HEK293 (cell line): ENCODE results near the gene KCNQ1.

Experiments
- CTCF ChIA-PET: fragments of 350-600 bp; formaldehyde crosslinking; extraction: SDS; loops from one replicate; lab custom pipeline; 2021; ENCODE audit warnings: antibody characterized with exemption; lab: Yijun Ruan, JAX
- POLR2A ChIA-PET: fragments of 300-600 bp; formaldehyde crosslinking; extraction: SDS; loops from one replicate; lab custom pipeline; 2020; ENCODE audit warnings: antibody characterized with exemption, inconsistent platforms; lab: Yijun Ruan, JAX
- H3K27ac ChIP-seq: fragments of 200-500 bp; sonication (Bioruptor generic); 2 replicates; pipeline ENCODE4 v1.5.1; 2014; ENCODE audit warnings: low read depth, low read length, control low read depth, inconsistent platforms; ENCODE audit errors: extremely low read depth
- H3K36me3 ChIP-seq, 2 experiments: fragments of 200-500 bp in 1 of 2; sonication (Bioruptor generic) in 1 of 2; 1 replicate in 1 of 2; 2 replicates in 1 of 2; pipeline ENCODE4 v1.5.1; 2014 to 2017; ENCODE audit warnings: inconsistent platforms in 2 of 2, low read length in 2 of 2; ENCODE audit not compliant: control insufficient read depth in 2 of 2, insufficient read depth in 1 of 2
- H3K4me1 ChIP-seq: fragments of 200-500 bp; sonication (Bioruptor generic); 2 replicates; pipeline ENCODE4 v1.5.1; 2014; ENCODE audit warnings: mild to moderate bottlenecking, low read length, inconsistent platforms; ENCODE audit not compliant: control insufficient read depth, insufficient read depth
- H3K4me3 ChIP-seq: 2 replicates; pipeline ENCODE4 v1.5.1; 2011; ENCODE audit warnings: low read depth, mild to moderate bottlenecking, control low read depth, low read length, moderate library complexity
- H3K9me3 ChIP-seq: fragments of 200-500 bp; sonication (Bioruptor generic); 2 replicates; pipeline ENCODE4 v1.5.1; 2014; ENCODE audit warnings: low read depth, low read length, inconsistent platforms; ENCODE audit not compliant: control insufficient read depth, insufficient read depth
- BCL11A ChIP-seq: fragments of 450-650 bp; formaldehyde crosslinking; IDR thresholded peaks from 2 replicates; pipeline ENCODE4 v1.5.1; 2016; ENCODE audit warnings: low read depth, missing biosample characterization, missing genetic modification characterization
- GLIS2 ChIP-seq: fragments of 450-650 bp; formaldehyde crosslinking; IDR thresholded peaks from 2 replicates; pipeline ENCODE4 v1.5.1; 2016; ENCODE audit warnings: missing biosample characterization, missing genetic modification characterization
- INSM2 ChIP-seq: fragments of 450-650 bp; formaldehyde crosslinking; IDR thresholded peaks from 2 replicates; pipeline ENCODE4 v1.5.1; 2016; ENCODE audit warnings: missing biosample characterization, missing genetic modification characterization
- REPIN1 ChIP-seq: fragments of 450-650 bp; formaldehyde crosslinking; IDR thresholded peaks from 2 replicates; pipeline ENCODE4 v1.5.1; 2017; ENCODE audit warnings: missing biosample characterization, missing genetic modification characterization, low read depth
- WT1 ChIP-seq: fragments of 450-650 bp; formaldehyde crosslinking; IDR thresholded peaks from 2 replicates; pipeline ENCODE4 v1.5.1; 2016; ENCODE audit warnings: missing biosample characterization, missing genetic modification characterization
- ZBTB21 ChIP-seq: fragments of 450-650 bp; formaldehyde crosslinking; IDR thresholded peaks from 2 replicates; pipeline ENCODE4 v1.5.1; 2017; ENCODE audit warnings: missing biosample characterization, missing genetic modification characterization
- ZFHX2 ChIP-seq: fragments of 450-650 bp; formaldehyde crosslinking; conservative IDR thresholded peaks from 2 replicates; pipeline ENCODE4 v1.5.1; 2016; ENCODE audit warnings: missing biosample characterization, missing genetic modification characterization
- ZFP69B ChIP-seq: fragments of 450-650 bp; formaldehyde crosslinking; IDR thresholded peaks from 2 replicates; pipeline ENCODE4 v1.5.1; 2016; ENCODE audit warnings: missing biosample characterization, missing genetic modification characterization
- ZNF10 ChIP-seq: fragments of 450-650 bp; formaldehyde crosslinking; IDR thresholded peaks from 2 replicates; pipeline ENCODE4 v1.5.1; 2017; ENCODE audit warnings: missing biosample characterization, missing genetic modification characterization
- ZNF174 ChIP-seq: fragments of 450-650 bp; formaldehyde crosslinking; IDR thresholded peaks from 2 replicates; pipeline ENCODE4 v1.5.0; 2017; ENCODE audit warnings: missing biosample characterization, mild to moderate bottlenecking, missing genetic modification characterization
- ZNF280C ChIP-seq: fragments of 450-650 bp; formaldehyde crosslinking; IDR thresholded peaks from 2 replicates; pipeline ENCODE4 v1.5.1; 2016; ENCODE audit warnings: missing biosample characterization, missing genetic modification characterization
- ZNF366 ChIP-seq: fragments of 450-650 bp; formaldehyde crosslinking; conservative IDR thresholded peaks from 2 replicates; pipeline ENCODE4 v1.5.1; 2016; ENCODE audit warnings: missing biosample characterization, missing genetic modification characterization
- ZNF37A ChIP-seq: fragments of 450-650 bp; IDR thresholded peaks from 2 replicates; pipeline ENCODE4 v1.5.1; 2018; ENCODE audit warnings: missing biosample characterization, missing genetic modification characterization
- ZNF394 ChIP-seq: fragments of 450-650 bp; formaldehyde crosslinking; IDR thresholded peaks from 2 replicates; pipeline ENCODE4 v1.5.1; 2016; ENCODE audit warnings: missing biosample characterization, missing genetic modification characterization, mild to moderate bottlenecking, moderate library complexity, borderline replicate concordance
- ZNF426 ChIP-seq: fragments of 450-650 bp; formaldehyde crosslinking; IDR thresholded peaks from 2 replicates; pipeline ENCODE4 v1.5.1; 2017; ENCODE audit warnings: missing biosample characterization, missing genetic modification characterization, mild to moderate bottlenecking, inconsistent platforms, moderate library complexity
- ZNF488 ChIP-seq: fragments of 450-650 bp; formaldehyde crosslinking; IDR thresholded peaks from 2 replicates; pipeline ENCODE4 v1.5.1; 2016; ENCODE audit warnings: missing biosample characterization, missing genetic modification characterization
- ZNF513 ChIP-seq: fragments of 450-650 bp; IDR thresholded peaks from 2 replicates; pipeline ENCODE4 v1.5.1; 2018; ENCODE audit warnings: missing biosample characterization, missing genetic modification characterization
- ZNF529 ChIP-seq: fragments of 450-650 bp; formaldehyde crosslinking; IDR thresholded peaks from 2 replicates; pipeline ENCODE4 v1.5.1; 2017; ENCODE audit warnings: missing genetic modification characterization, missing biosample characterization; ENCODE audit not compliant: insufficient replicate concordance
- ZNF544 ChIP-seq: fragments of 450-650 bp; formaldehyde crosslinking; IDR thresholded peaks from 2 replicates; pipeline ENCODE4 v1.5.0; 2017; ENCODE audit warnings: missing biosample characterization, missing genetic modification characterization
- ZNF639 ChIP-seq: fragments of 450-650 bp; formaldehyde crosslinking; IDR thresholded peaks from 2 replicates; pipeline ENCODE4 v1.5.1; 2016; ENCODE audit warnings: missing biosample characterization, missing genetic modification characterization
- ZNF792 ChIP-seq: fragments of 450-650 bp; formaldehyde crosslinking; IDR thresholded peaks from 2 replicates; pipeline ENCODE4 v1.5.1; 2016; ENCODE audit warnings: missing biosample characterization, missing genetic modification characterization
- ZNF843 ChIP-seq: fragments of 450-650 bp; formaldehyde crosslinking; IDR thresholded peaks from 2 replicates; pipeline ENCODE4 v1.5.1; 2016; ENCODE audit warnings: missing biosample characterization, missing genetic modification characterization

KCNQ1 gene

GRCh38 chr11:2714463-2714800, 269.6 kb downstream of the KCNQ1 start:
- Histone ChIP-seq H3K9me3 (no peaks in the 10 kb centered on the region), H3K4me3 (no peak overlapping the region), H3K4me1 (no peaks in the 10 kb centered on the region), H3K27ac (no peak overlapping the region), H3K36me3 (no peaks in the 10 kb centered on the region)
- CTCF ChIA-PET = interaction anchor here (0.6 kb wide), 1 partner anchor 175 kb away, joined by 3 read pairs; no protein-coding TSS in a partner anchor
- POLR2A ChIA-PET = no interaction called here
- TF ChIP-seq ZNF488 (tag by site-specific recombination) (no peak), ZNF792 (tag by site-specific recombination) (no peak), ZNF37A (tag by site-specific recombination) (no peak), ZFHX2 (no peak), ZNF366 (no peak), WT1 (tag by site-specific recombination) (no peak), BCL11A (tag by site-specific recombination) (no peak), ZNF10 (tag by site-specific recombination) (no peak), ZNF843 (tag by site-specific recombination) (no peak), ZBTB21 (no peak), ZNF529 (tag by site-specific recombination) (no peak), ZNF426 (tag by site-specific recombination) (no peak), ZNF174 (tag by site-specific recombination) (no peak), GLIS2 (tag by site-specific recombination) (no peak), ZNF513 (tag by site-specific recombination) (no peak), ZNF280C (tag by site-specific recombination) (no peak), INSM2 (no peak), ZNF394 (no peak), REPIN1 (tag by site-specific recombination) (no peak)

GRCh38 chr11:2714871-2715270, 270.1 kb downstream of the KCNQ1 start:
- Histone ChIP-seq H3K4me3 (no peak overlapping the region), H3K9me3 (no peaks in the 10 kb centered on the region), H3K27ac (no peak overlapping the region), H3K4me1 (no peaks in the 10 kb centered on the region), H3K36me3 (no peaks in the 10 kb centered on the region)
- CTCF ChIA-PET = no interaction called here
- POLR2A ChIA-PET = interaction anchor here (0.9 kb wide), 1 partner anchor 15 kb away, joined by 3 read pairs; the partner anchor contains the start of gene KCNQ1OT1
- TF ChIP-seq ZNF280C (tag by site-specific recombination) (no peak), ZNF544 (no peak), ZFP69B (tag by site-specific recombination) (no peak), ZNF639 (tag by site-specific recombination) (no peak)
- TF ChIP-seq, all 188 proteins: peak for 0
